ENCODE results near the gene KRT6C.

DNA sequence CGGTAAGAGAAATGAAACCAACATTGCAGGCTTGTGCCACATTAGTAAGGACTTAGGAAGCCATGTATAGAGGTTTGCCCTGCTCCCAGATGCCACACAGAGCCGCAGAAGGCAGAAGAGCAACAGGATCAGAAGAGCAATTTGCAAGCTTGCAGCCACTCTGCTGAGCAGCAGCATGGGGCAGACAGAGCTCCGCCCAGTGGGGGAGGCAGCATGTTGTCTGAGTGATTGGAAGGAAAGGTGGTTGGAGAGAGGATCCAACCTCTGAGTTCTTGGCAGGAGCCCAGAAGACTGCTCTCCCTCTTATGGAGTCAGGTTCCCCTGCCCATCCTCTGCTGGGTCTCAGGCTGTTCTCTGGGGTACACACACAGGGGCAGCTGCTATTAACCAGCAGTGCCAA, 21.8 kb upstream of the KRT6C start:
- TF ChIP-seq ZBTB7A (IDR thresholded peaks at IDR 0.05; ENCODE audit: low read depth): no peak
- TF ChIP-seq EP300 (IDR thresholded peaks at IDR 0.05; ENCODE audit: borderline replicate concordance): no peak
- TF ChIP-seq TEAD4 (IDR thresholded peaks at IDR 0.05): no peak
- TF ChIP-seq, protein P1, sequence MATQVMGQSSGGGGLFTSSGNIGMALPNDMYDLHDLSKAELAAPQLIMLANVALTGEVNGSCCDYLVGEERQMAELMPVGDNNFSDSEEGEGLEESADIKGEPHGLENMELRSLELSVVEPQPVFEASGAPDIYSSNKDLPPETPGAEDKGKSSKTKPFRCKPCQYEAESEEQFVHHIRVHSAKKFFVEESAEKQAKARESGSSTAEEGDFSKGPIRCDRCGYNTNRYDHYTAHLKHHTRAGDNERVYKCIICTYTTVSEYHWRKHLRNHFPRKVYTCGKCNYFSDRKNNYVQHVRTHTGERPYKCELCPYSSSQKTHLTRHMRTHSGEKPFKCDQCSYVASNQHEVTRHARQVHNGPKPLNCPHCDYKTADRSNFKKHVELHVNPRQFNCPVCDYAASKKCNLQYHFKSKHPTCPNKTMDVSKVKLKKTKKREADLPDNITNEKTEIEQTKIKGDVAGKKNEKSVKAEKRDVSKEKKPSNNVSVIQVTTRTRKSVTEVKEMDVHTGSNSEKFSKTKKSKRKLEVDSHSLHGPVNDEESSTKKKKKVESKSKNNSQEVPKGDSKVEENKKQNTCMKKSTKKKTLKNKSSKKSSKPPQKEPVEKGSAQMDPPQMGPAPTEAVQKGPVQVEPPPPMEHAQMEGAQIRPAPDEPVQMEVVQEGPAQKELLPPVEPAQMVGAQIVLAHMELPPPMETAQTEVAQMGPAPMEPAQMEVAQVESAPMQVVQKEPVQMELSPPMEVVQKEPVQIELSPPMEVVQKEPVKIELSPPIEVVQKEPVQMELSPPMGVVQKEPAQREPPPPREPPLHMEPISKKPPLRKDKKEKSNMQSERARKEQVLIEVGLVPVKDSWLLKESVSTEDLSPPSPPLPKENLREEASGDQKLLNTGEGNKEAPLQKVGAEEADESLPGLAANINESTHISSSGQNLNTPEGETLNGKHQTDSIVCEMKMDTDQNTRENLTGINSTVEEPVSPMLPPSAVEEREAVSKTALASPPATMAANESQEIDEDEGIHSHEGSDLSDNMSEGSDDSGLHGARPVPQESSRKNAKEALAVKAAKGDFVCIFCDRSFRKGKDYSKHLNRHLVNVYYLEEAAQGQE (IDR thresholded peaks at IDR 0.05; ENCODE audit: low read depth): no peak
- TF ChIP-seq, protein P2, sequence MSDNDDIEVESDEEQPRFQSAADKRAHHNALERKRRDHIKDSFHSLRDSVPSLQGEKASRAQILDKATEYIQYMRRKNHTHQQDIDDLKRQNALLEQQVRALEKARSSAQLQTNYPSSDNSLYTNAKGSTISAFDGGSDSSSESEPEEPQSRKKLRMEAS (IDR thresholded peaks at IDR 0.05): peak; percentile 70
- TF ChIP-seq, protein P3, sequence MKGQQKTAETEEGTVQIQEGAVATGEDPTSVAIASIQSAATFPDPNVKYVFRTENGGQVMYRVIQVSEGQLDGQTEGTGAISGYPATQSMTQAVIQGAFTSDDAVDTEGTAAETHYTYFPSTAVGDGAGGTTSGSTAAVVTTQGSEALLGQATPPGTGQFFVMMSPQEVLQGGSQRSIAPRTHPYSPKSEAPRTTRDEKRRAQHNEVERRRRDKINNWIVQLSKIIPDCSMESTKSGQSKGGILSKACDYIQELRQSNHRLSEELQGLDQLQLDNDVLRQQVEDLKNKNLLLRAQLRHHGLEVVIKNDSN (IDR thresholded peaks at IDR 0.05): no peak
- 0 out of 2 replicates have a peak, but pooled peaks have one; percentile 21 for TF ChIP-seq YY1 (IDR thresholded peaks at IDR 0.05; ENCODE audit: low read depth)
- TF ChIP-seq RAD21 (IDR thresholded peaks at IDR 0.05; ENCODE audit: low read depth): peak; percentile 19; the same call in 1 of the 2 replicates
- TF ChIP-seq NFIC (IDR thresholded peaks at IDR 0.05): peak; percentile 66
- TF ChIP-seq FOXM1 (IDR thresholded peaks at IDR 0.05; ENCODE audit: borderline replicate concordance, low read depth): no peak
- no peak for TF ChIP-seq EGR1 (IDR thresholded peaks at IDR 0.05)
- TF ChIP-seq TAF1 (IDR thresholded peaks at IDR 0.05; ENCODE audit: low read depth): no peak
- no peak for TF ChIP-seq CEBPB (IDR thresholded peaks at IDR 0.05)
- no peak for TF ChIP-seq TCF12 (IDR thresholded peaks at IDR 0.05; ENCODE audit: low read depth)
